ENCODE data around the gene IKZF5.

GRCh38 chr10:123001370-123001769 lies 7.2 kb downstream of the IKZF5 start:
- TF ChIP-seq CTCF (conservative IDR thresholded peaks at IDR 0.05; ENCODE audit: low read depth, low read length): no peak
- no peak for TF ChIP-seq CEBPB (IDR thresholded peaks at IDR 0.05; ENCODE audit: low read depth, low read length)
- TF ChIP-seq POLR2A (IDR thresholded peaks at IDR 0.05; ENCODE audit: low read depth, low read length): no peak
- no peak for TF ChIP-seq RCOR1 (IDR thresholded peaks at IDR 0.05; ENCODE audit: insufficient replicate concordance, low read length)
- no peak for TF ChIP-seq MXI1 (IDR thresholded peaks at IDR 0.05; ENCODE audit: borderline replicate concordance, low read depth, low read length)
- TF ChIP-seq ELK1 (IDR thresholded peaks at IDR 0.05; ENCODE audit: borderline replicate concordance, low read depth, low read length): no peak

Measured in IMR-90 (cell line).